ENCODE measurements around the gene LPIN1.
"Not testable (repeated sequence)": the region's sequence is repeated elsewhere in the genome, so short reads cannot be mapped to it uniquely, and the experiment has no call there.

Gene LPIN1

DNA sequence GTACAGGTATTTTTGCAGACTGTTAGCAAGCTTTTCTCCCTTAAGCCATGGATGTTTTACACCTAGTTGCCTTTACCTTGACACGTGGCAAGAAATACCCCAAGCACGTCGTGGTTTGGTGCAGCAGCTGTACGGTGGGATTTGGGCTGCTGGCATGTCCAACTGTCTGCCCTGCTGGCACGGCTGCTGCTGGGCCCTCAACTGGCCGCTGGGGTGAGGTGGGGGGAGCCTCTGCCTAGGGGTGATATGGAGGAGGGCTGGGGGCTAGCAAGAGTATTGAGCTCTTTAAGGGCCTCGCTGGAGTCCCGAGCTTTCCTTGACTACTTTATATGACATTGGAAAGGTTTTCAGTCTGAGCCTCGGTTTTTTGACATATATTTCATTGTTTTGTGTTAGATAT, 41.6 kb downstream of the LPIN1 start:
- DNase-seq, result no peak

DNA sequence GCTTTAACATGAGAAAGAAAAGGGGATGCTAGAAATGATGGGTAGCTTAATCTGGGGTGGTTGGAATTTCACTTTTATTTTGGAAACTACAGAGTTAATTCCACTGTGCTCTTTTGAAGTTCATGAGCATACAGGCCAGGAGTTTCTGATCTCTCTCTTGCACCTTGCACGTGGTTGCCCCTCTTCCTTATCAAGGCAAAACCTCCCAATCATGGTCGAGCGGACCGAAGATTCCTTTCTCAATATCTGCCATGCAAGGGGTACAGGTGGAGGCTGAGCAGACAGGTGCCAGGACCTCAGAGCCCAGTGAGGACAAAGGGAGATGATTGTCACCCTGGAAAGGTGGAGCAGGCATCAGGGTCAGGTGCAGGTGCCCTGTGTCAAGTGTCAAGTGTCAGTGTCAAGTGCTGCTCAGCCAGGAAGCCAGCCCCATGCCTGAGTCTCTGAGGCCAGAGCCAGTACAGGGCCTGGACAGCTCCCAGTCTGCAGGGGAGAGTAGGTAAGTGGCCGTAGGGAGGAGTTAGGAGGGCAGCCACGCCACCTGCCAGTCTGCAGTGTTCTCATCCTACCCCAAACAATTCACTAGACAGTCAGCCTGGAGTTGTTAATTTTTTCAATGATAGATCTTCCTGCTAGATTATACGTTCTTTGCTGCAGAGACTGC, 42.2 kb downstream of the LPIN1 start:
- DNase-seq, result no peak

DNA sequence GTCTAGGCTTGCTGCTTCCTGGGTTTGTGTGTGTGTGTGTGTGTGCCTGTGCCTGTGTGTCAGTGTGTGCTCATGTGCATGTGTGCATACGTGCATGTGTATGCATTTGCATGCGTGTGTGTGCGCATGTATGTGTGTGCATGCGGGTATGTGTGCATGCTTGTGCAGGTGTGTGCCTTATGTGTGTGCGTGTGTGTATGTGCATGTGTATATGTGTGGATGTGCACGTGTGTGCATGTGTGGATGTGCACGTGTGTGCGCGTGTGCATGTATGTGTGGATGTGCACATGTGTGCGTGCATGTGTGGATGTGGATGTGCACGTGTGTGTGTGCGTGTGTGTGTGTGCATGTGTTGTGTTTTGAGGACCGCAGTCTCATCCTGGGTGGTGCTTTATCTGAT, 42.8 kb downstream of the LPIN1 start:
- DNase-seq, result no peak

DNA sequence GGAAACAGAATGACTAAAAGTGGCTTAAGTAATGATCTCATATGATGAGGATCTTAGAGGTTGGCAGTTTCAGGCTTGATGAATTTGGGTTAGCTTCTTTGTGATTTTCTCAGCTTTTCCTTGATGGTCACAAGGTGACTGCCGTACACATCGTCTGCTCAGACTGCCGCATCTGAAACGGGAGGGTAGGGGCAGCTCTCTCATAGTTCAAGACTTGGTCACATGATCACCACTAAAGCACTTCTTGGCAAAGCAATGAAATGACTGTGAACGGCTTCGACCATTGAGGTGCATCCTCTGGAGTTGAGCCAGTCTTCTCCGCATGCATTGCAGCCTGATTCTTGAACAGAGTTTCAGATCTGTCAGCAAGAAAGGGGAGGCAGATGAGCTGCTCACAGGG, 43.8 kb downstream of the LPIN1 start:
- no peak for DNase-seq

DNA sequence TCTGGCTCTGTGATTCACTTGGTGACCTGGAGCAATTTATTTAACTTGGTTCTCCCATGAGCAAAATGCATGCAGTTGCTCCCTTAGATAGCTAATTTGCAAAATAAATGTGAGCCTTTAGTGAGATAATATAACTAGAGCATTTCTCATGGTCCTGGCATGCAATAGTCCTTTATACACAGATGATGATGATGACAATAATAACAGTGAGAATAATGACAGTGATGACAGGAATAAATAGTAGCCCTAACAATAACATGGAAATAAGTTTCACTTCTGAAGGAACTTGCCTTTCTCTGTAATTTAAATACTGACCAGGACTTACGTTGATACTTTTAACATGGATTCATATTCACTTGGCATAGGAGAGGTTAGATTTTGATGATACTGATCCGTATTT, 49.2 kb downstream of the LPIN1 start:
- no peak for DNase-seq

DNA sequence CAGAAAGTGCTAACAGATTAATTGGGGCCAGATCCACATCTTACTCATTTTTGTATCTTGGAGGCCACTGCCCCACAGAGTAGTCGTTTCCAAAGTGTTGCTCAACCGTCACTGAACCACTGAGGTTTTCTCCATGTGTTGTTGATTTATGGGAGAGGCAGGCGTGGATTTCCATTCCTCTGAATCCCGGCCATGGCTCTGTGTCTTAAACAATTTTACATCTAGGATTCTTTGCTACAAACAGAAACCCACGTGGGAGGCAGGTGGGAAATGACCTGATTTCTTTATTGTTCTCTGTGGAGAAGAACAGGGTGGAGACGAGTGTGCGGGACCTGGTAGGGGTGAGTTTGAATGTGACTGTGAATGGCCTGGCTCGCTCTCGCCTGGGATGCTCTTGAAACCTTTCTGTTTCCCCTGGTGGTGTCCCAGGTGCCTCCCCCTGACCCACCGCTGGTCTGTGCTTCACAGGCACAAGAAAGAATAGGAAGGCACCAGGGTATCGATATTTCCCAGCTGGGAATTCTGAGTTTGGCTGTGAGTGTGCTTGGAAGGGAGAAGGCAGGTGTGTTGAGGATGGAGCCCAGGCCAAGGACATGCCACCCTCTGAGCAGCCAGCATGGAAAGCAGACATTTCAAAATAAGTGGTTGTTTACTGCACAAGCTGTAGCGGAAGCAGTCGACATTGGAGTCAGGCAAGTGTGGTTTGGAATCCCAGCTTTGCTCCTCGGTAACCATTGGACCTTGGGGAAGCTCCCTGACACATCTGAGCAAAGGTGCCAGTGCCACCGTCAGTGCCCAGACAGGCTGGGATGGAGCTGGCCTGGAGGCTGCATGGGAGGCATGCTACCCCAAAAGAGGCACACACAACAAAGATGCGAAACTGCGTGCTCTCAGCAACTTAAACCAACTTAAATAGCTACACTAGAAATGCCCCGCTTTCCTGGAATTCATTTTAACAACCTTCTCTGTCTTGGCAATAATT, 50.0 kb downstream of the LPIN1 start:
- DNase-seq, result no peak

DNA sequence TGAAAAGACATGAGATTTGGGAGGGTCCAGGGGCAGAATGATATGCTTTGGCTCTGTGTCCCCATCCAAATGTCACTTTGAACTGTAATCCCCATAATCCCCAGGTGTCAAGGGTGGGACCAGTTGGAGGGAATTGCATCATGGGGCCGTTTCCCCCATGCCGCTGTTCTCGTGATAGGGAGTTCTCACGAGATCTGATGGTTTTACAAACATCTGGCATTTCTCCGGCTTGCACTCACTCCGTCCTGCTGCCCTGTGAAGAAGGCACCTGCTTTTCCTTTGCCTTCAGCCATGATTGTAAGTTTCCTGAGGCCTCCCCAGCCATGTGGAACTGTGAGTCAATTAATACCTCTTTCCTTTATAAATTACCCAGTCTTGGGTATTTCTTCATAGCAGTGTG, 51.4 kb downstream of the LPIN1 start:
- no peak for DNase-seq

DNA sequence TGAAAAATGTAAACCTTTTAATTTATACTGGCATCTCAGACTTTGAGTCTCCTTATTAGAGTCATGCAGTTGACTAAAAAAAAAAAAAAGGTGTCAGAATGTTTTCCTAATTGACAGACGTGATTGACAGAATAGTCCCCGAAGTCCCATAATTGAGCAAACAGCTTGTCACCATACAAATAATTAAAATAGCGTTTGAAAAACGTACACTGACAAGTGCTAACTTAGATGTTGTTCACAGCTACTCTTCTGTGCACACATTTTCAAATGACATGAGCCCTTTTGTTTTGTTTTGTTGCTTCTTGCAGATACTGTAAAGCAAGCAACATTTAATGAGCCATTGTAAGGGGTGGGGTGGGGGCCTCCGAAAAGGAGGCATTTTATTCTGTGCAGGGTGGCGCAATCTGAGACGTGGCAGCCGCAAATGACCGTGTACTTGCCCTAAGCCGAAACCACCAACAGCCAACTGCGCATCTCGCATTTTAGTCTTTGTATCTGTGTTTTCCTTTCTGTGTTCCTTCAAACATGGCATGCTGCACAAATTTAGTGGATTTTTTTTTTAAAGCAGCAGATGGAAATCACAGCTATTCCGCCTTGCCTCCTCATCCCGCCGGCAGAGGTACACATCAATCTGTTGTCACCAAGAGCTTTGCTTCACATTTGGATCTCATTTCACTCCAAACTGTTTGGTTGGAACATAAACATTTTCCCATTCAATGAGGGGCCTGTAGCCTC, 52.4 kb downstream of the LPIN1 start:
- no peak for DNase-seq

DNA sequence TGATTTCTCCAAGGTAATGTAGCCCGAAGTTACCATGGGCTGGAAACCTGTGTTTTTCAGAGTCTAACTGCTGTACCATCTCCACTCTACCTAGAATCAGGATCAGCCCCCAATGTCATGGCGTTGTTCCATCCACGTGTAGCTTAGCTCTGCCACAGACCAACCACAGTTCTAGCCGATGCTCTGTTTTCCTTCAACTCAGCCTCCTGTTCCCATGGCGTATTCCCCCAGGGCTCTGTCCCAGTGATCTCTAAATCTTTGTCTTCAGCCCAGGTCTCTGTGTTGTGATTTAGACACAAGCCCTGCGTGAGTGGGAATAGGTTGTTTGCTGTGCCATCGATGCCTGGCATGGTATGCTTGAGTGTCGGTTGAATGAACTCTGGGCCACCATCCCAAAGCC, 53.4 kb downstream of the LPIN1 start:
- DNase-seq, result no peak

DNA sequence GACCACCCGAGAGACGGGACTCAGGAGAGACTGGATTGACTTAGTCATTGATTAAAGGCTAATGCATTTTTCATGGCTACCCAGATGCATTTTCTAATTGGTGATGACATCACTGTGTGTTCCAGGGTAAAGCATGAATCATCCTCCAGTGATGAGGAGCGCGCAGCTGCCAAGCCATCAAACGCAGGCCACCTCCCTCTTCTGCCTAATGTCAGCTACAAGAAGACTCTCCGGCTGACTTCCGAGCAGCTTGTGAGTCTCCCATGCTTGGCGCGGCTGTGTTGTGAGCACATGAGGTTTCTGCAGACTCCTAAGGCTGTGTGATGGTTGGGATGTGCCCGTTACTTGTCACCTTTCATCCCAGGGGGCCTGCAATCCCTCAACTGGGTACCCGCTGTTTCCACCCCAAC, 56.4 kb downstream of the LPIN1 start:
- DNase-seq, result no peak

DNA sequence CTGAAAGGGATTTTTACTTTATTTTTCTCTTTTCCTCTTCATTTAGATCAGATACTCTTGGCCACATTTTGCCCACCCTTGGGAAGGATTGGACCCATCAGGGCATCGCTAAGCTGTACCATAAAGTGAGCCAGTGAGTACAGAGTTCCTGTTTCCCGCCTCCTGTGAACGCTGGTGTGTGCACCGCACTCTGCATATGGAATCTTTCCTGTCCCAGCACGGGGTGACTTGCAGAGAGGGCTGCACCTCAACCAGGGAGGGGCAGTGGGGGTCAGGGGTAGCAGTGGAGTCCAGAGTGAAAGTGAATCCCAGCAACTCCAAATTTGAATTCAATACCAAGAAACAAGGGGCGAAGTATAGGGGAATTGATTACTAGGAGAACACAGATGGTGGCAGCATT, 58.6 kb downstream of the LPIN1 start:
- DNase-seq, result no peak

DNA sequence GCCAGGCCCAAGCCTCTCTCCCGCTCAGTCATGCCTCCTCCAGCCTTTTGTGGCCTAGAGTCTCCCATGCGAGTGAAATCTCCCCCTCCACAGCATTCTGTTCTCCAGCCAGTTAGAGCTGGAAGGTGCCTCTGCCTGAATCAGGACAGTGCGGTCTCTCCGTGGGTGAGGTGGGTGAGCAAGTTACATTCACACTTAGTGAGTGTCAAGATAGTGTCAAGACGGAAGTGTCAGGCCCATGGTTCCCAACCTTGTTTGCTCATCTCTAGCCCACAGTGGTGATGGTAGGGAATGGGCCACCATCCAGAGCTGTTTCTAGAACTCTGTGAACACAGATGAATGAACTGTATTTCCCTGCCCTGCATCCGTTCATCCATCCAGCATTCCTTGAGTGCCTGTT, 59.5 kb downstream of the LPIN1 start:
- no peak for DNase-seq

DNA sequence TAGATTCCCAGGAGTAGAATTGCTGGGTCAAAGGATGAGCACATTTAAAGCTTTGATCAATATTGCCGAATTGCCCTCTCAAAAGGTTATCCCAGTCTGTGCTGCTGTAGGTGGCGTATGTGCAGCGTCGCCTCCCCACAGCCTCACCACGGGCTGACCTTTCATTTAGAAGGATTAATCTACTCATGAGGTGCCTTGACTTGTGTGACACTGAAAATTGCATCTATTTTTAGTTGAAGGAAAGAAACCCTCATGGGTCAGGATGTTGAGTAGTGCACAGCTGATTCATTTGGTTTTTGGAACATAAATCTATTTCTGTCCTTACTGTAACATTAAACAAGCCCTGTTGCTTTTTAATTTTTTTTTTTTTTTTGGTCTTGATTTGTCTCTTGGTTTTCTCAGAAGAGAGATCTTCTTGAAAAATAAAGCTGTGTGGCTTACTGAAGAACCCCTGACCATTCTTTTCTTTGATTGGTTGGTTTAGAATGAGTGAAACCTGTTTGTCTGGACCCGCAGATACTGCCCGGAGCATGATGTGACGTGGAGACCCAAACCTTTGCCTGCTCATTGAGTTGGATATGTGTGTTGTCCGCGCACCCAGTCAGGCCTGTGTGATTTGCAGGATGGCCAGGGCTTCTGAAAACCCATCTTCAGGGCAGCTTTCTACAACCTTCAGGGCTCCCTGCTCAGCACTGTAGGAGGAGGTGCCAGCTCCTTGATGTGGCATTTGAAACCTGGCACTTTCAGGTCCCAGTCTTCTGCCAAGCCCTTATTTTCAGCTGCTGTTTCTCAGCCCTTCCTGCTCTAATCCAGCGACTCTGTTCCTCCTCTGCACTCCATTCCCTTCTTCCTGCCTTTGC, 61.0 kb downstream of the LPIN1 start:
- DNase-seq, result no peak

DNA sequence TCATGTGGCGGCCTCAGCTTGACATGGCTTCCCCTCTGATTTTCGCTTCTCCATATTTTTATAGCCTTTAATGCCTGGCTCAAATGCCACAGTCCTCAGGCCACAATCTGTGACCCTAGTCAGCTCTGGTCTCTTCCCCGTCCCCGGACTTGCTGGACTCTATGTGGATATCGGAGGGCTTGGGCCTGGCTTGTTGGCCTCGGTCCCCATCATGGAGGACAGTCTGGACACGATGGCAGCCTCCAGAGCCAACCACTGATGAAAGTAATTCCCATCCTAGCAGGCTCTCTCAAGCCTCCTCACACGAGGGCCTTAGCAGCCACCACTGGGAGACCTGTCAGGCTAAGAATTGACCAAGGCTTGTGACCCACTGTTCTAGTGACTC, 61.6 kb downstream of the LPIN1 start:
- no peak for DNase-seq

DNA sequence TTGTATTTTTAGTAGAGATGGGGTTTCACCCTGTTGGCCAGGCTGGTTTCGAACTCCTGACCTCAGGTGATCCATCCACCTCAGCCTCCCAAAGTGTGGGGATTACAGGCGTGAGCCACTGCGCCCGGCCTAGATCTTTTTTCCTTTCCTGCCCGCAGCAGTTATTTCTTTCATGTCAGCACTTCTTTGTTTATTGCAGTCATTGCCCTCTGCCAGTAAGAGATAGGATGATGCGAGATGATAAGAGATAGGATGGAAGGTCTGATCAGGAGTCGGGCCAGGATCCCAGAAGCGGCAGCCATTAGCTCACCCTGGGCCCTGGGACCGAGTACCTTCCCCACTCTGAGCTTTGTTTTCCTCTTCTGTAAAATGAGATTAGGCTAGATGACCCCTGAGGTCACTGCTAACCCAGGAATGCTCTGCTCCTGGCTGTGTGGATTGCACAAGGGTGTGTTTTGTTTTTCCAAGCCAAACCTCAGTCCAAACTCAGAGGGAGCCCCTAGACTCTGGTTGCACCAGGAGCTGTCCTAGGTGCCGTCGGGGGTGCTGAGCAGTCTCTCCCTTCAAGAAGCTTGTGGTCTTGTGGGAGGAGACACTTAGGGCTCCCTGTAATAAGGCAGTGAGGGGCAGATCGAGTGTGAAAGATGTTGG, 63.3 kb downstream of the LPIN1 start:
- no peak for DNase-seq

DNA sequence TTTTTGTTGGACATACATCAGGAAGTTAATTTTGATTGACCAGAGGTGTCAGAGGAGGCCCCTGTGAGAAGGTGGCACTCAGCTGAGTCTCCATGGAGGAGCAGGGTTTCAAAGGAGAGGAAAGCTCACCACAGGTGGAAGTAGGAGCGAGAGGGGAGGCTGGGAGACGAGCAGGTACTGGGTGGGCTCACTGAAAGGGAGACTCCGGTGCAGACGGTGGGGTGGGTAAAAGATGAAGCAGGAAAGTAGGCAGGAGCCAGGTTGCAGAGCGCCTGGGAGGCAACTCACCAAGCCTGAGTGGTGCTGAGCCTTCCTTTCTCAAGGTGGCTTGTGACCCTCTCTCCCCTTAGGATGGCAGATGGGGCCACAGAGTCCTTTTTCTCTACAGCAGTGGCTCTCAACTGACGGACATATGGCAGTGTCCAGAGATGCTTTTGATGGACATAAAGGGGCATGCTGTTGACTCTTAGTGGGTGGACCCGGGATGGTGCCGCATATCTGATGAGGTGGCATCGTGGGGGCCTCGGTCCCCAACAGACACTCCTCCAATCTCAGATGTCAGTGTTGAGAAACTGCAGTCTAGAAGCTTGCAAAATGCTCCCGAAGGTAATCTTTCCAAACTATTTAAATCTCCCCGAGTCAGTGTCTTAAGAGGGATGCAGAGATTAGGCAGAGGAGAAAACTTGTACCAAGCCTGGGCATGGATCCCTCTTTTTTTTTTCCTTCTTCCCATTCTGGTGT, 64.0 kb downstream of the LPIN1 start:
- DNase-seq, result no peak

DNA sequence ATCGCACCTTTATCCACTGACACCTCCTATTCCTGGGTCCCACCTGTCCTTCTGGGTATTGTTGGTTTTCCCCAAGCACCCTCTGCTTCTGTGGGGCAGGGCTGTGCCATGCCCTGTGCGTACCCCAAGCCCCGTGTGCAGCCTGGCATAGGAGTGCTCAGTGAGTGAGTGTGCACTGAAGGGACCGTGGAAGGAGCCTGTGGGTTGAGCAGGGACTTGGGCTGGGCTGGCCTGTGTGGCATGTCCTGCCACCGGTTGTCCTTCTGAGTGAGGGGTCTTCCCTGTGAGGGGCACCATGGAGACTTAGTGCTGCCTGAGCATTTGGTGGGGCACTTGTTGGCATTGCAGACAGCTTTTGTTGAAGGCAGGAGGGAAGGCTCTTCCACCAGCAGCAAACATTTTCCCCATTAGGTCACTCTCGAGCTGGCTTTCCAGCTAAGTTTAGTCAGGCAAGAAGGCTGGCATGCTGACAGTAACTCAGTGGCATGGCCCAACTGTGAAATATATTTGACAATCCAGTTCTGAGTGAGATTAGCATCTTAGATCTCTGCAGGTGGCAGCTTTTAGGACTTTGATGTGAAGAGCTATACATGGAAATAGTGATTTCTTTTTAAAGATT, 64.7 kb downstream of the LPIN1 start:
- DNase-seq, result no peak

DNA sequence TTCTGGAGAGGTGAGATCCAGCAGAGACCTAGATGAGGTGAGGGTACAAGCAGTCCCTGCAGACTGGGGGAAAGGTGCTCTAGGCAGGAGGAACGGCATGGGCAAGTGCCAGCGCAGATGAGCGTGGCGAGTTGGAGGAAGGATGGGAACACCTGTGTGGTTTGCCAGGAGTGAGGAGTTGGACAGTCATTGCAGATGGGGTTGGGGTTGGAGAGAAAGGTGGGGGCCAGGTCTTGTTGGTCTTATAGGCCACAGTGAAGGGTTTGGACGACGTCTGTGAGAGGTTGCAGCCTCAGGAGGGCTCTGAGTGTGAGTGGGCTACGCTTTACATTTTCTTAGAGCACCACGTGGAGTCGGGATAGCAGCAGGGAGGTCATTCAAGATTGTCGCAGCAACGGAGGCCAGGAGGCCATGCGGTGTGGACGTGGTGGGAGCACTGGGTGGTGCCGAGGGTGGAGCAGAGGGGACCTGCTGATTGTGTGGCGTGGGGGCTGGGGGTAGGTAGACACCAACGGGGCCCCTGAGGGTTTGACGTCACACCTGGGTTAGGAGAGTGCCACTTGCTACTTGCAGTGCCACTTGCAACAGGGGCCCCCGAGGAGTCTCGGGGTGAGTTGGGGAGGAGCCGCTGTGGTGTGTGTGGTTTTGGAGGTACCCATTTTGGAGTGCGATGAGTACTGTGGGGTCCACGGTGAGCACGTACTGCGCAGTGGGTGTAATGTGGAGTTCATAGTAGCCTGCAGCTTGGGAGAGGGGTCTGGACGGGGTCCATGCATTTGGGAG, 66.2 kb downstream of the LPIN1 start:
- DNase-seq, result no peak

DNA sequence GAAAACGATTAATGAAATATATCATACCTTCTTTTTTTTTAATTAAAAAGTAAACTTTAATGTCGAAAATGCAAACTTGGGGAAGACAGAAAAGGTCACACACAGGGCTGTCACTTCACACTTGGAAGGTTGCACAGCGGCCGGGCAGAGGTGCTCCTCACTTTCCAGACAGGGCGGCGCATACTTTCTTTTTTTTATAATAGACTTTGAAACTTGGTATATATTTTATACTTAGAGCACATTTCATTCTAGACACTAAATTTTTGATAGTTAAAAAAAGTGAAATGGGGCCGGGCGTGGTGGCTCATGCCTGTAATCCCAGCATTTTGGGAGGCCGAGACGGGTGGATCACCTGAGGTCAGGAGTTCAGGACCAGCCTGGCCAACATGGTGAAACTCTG, 66.9 kb downstream of the LPIN1 start:
- DNase-seq, result not testable (repeated sequence)

DNA sequence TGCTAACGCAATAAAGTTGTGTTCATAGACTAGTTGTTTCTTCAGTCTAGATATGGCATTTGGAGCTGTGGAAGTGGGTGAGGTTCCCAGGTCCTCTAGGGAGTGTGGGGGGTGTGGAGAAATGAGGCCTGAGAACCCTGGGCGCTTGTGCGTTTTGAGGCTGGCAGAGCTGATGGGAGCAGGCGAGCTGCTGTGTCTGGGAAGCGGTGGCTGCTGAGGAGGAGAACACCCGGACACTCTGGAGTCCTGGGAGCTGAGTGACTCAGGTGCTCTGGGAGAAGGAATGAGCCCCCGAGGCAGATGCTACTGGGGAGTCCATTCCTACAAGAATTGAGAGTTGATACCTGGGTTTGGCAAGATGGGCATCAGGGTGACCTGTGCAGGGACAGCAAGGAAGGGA, 67.5 kb downstream of the LPIN1 start:
- no peak for DNase-seq
